Measurements from ENCODE around the gene HSPB6.
"Not testable (repeated sequence)": the region's sequence is repeated elsewhere in the genome, so short reads cannot be mapped to it uniquely, and the experiment has no call there.

HSPB6 gene

GRCh38 chr19:35784503-35785338 lies 27.9 kb upstream of the HSPB6 start:
- no peak for DNase-seq

- DNase-seq: no peak
Observed at GRCh38 chr19:35783469-35784434, 26.9 kb upstream of the HSPB6 start.

GRCh38 chr19:35782589-35782988 lies 25.8 kb upstream of the HSPB6 start:
- no peak for DNase-seq

DNA sequence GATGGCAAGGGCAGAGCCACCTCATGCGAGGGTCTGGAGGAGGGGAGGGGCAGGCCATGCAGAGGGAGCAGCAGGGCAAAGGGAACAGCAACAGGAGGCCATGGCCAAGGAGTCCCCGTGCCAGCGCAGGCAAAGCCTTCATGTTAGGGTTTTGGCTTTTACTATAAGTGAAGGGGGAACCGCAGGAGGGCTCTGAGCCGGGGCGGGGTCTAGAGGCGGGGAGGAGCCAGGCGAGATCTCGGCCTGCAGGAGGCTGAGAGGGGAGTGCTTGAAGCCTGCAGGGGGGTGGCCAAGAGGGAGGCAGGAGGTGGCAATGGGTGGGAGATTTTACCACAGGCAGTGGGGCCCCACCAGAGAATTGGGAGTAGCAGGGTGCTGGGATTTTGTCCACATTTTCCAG lies 24.8 kb upstream of the HSPB6 start:
- no peak for DNase-seq

DNA sequence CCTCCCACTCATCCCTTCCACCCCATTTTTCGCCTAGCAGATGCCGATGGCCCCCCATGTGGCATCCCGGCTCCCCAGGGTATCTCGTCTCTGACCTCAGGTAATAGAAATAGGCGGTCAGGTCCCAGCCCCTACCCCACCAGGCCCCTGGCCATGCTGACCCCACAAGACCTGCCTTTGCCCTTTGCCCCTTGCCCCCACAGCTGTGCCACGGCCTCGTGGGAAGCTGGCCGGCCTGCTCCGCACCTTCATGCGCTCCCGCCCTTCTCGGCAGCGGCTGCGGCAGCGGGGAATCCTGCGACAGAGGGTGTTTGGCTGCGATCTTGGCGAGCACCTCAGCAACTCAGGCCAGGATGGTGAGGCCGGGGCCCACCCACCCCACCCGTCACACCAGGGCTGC lies 23.9 kb upstream of the HSPB6 start:
- DNase-seq: no peak

GRCh38 chr19:35780058-35780457 lies 23.2 kb upstream of the HSPB6 start:
- DNase-seq: no peak

GRCh38 chr19:35779033-35779432 lies 22.2 kb upstream of the HSPB6 start:
- DNase-seq: no peak

DNA sequence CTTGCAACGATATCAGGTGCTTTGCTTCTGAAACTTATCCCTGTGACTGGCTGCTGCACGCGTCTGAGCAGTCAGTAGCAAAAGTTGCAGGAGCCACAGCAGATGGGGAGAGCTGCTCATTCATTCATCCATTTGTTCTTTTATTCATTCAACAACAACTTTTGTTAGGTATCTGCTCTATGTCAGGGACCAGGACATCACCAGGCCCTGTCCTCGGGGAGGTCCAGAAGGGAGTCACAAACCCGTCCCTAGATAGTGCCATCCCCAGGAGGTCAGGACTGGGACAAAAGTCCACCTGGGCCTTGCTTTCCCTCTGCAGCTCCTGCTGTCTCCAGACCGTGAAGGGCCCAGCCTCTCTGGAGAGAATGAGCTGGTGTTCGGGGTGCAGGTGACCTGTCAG lies 21.1 kb upstream of the HSPB6 start:
- DNase-seq: no peak

GRCh38 chr19:35777086-35777841 lies 20.4 kb upstream of the HSPB6 start:
- no peak for DNase-seq

DNA sequence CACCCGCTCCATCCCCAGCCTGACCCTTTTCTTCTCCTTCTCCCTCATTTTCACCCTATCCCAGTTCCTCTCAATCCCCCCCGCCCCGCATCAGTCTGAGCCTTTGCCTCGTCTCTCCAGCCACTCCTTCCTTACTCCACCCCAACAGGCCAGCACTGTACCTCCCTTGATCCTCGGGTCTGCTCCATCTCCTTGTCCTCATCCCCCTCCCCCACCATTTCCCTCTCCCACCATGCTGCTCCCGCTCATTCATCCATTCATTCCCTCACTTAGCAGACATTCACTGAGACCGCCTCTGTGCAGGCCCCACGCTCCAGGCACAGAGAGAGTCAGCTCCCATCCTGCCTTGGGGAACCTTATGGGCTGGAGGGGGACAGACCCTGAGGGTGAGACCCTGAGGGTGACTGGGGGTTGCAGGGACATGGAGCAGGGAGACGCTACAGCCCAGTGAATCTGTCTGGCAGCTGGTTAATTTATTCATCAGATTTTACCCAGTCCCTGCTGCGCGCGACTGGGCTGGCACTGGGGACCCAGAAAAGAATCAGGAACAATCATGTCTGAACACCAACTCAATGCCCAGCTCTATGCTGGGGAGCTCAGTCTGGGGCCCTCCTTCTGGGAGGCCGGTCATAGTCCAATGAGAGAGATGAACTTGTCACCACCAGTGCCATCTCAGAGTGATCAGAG lies 19.4 kb upstream of the HSPB6 start:
- no peak for DNase-seq

GRCh38 chr19:35775298-35776101 lies 18.7 kb upstream of the HSPB6 start, which contains the start of gene ARHGAP33:
TSS of gene ARHGAP33 (plus strand) at chr19:35775564. CDS start at chr19:35775659, 95 bp downstream.
- DNase-seq: peak; percentile 98 to 99

DNA sequence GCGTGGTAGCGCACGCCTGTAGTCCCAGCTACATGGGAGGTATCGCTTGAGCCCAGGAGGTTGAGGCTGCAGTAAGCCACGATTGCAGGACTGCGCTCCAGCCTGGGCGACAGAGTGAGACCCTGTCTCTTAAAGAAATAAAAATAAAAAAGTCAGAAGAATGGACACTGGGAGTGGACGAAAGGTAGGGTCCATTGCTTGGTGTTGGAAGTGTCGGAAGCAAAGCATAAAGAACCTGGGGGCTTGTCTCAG lies 18.1 kb upstream of the HSPB6 start:
- no peak for DNase-seq

GRCh38 chr19:35774274-35775045 lies 17.6 kb upstream of the HSPB6 start:
- DNase-seq: peak in 1 of 2 experiments; percentile 13

DNA sequence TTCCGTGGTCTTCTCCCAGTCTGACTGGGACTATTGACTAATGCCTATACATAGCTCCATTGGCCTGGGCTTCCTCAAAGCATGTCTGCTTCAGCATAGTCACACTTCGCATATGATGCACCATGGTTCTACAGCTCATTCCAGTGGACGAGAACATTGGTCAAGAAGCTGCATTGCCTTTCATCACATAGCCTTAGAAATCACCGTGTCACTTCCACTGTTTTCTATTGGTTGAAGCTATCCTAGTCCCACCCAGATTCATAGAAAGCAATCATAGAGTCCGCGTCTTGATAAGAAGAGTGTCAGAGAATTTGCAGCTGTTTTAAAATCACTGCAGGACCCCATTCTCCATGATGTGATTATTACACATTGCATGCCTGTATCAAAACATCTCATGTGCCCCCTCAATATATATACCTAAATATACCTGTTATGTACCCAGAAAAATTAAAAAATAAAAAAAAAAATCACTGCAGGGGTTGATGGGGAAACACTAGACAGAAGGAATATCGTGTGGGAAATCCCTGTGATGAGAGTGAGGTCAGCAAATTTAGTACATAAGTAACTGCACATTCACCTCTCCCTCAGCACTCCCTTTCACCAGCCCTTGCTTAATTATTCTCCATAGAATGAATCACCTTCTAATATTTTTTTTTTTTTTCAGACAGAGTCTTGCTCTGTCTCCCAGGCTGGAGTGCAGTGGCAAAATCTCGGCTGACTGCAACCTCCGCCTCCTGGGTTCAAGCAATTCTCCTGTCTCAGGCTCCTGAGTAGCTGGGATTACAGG lies 16.4 kb upstream of the HSPB6 start:
- no peak for DNase-seq

- DNase-seq: not testable (repeated sequence)
Observed at GRCh38 chr19:35772362-35772761, 15.5 kb upstream of the HSPB6 start.

GRCh38 chr19:35768082-35768421 lies 11.2 kb upstream of the HSPB6 start:
- DNase-seq: no peak

DNA sequence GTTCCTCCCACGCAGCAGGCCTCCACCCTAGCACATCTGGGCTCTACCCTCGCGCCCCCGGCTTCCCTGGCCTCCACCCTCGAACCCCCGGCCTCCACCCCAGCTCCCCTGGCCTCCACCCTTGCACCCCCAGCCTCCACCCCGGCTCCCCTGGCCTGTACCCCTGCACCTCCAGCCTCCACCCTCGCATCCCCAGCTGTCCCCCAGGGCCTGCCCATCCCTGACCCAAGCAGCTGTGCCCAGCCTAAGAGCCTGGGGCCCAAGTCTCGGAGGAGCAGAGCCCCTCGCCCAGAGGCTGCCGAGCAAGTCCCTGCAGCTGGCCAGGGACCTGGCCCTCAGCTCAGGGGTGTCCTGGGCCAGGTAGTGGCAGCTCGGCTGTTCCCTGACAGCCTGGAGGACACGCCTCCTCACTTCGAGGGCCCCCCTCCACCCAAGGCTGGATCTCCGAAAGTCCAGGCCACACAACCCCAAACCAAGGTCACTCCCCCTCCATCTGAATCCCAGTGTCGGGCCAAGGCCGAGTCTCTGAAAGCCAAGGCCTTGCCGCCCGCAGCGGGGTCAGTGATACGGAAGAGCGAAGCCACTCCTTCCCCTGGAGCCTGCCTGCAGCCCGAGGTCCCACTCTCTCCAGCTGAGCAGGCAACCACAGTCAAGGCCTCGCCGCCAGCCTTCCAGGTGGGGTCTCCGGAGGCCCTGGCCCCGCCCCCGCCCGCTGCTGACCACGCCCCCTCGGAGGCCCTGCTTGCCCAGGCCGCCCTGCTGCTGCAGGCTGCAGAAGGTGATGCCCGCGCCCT lies 10.7 kb upstream of the HSPB6 start:
- no peak for DNase-seq

GRCh38 chr19:35766571-35767104 lies 9.8 kb upstream of the HSPB6 start:
- no peak for DNase-seq

All from NCI-H2081 (cell line).